Measurements from ENCODE around the gene GNL2.

GRCh38 chr1:37533317-37534093, 62.2 kb downstream of the GNL2 start:
- TF ChIP-seq, protein P1, sequence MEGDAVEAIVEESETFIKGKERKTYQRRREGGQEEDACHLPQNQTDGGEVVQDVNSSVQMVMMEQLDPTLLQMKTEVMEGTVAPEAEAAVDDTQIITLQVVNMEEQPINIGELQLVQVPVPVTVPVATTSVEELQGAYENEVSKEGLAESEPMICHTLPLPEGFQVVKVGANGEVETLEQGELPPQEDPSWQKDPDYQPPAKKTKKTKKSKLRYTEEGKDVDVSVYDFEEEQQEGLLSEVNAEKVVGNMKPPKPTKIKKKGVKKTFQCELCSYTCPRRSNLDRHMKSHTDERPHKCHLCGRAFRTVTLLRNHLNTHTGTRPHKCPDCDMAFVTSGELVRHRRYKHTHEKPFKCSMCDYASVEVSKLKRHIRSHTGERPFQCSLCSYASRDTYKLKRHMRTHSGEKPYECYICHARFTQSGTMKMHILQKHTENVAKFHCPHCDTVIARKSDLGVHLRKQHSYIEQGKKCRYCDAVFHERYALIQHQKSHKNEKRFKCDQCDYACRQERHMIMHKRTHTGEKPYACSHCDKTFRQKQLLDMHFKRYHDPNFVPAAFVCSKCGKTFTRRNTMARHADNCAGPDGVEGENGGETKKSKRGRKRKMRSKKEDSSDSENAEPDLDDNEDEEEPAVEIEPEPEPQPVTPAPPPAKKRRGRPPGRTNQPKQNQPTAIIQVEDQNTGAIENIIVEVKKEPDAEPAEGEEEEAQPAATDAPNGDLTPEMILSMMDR (conservative IDR thresholded peaks at IDR 0.05; ENCODE audit: low read length) = no peak
- TF ChIP-seq EZH2phosphoT487 (IDR thresholded peaks at IDR 0.05; ENCODE audit: borderline replicate concordance) = no peak

Measured in Loucy (cell line).